Fibroblast of pulmonary artery (primary cell): ENCODE data around the gene CNEP1R1.

ENCODE experiments used
- DNase-seq: peaks from one replicate; pipeline ENCODE4 v3.0.0-alpha.2; 2010; ENCODE audit warnings: low read depth
- H3K4me3 ChIP-seq: replicated peaks from 2 replicates; pipeline ENCODE4 v1.5.1; 2011; ENCODE audit warnings: low read depth, mild to moderate bottlenecking, control low read depth, low read length, moderate library complexity
- TF ChIP-seq, protein P1 (sequence below): IDR thresholded peaks from 2 replicates; pipeline ENCODE4 v1.5.1; 2011; ENCODE audit warnings: mild to moderate bottlenecking, control low read depth, low read length, inconsistent platforms; ENCODE audit errors: missing control alignments

CNEP1R1 gene

DNA sequence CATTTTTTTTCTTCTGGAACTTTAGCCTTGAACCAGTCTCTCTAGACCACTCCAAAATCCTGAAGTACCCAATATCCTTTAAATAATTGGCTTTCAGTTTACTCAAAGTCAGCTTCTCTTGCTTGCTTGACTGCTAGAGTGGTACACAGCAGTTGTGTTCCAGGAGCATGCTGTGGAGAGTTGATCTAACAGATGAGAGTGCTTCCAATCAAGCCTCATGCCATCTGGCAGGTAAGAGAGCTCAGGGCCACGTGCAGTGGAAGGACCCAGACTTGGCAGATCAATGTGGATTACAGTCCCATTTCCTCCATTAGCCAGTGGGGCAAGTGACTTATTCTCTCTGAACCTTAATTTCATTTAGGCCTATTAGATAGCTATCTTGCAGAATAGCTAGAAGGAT is 15.7 kb downstream of the CNEP1R1 start:
- no peak for DNase-seq
- TF ChIP-seq, protein P1, sequence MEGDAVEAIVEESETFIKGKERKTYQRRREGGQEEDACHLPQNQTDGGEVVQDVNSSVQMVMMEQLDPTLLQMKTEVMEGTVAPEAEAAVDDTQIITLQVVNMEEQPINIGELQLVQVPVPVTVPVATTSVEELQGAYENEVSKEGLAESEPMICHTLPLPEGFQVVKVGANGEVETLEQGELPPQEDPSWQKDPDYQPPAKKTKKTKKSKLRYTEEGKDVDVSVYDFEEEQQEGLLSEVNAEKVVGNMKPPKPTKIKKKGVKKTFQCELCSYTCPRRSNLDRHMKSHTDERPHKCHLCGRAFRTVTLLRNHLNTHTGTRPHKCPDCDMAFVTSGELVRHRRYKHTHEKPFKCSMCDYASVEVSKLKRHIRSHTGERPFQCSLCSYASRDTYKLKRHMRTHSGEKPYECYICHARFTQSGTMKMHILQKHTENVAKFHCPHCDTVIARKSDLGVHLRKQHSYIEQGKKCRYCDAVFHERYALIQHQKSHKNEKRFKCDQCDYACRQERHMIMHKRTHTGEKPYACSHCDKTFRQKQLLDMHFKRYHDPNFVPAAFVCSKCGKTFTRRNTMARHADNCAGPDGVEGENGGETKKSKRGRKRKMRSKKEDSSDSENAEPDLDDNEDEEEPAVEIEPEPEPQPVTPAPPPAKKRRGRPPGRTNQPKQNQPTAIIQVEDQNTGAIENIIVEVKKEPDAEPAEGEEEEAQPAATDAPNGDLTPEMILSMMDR, result no peak

DNA sequence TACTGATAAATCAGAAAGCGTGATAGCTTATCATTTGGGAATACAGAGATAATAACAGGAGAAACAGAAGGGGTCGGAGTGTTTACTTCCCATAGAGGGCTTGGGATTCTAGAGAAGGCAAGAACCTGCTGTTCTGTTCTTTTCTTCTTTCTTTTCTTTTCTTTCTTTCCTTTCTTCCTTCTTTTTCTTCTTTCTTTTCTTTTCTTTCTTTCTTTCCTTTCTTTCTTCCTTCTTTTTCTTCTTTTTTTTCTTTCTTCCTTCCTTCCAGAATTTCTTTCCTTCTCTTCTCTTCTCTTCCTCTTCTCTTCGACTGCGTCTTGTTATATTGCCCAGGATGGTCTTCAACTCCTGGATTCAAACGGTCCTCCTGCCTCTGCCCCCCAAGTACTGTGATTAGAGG is 18.3 kb downstream of the CNEP1R1 start:
- TF ChIP-seq, protein P1, result no peak
- H3K4me3 ChIP-seq, result no peak overlapping the region
- no peak for DNase-seq

More for the DNA sequence above, 15.7 kb downstream of the CNEP1R1 start:
- no peak overlapping the region for H3K4me3 ChIP-seq

DNA sequence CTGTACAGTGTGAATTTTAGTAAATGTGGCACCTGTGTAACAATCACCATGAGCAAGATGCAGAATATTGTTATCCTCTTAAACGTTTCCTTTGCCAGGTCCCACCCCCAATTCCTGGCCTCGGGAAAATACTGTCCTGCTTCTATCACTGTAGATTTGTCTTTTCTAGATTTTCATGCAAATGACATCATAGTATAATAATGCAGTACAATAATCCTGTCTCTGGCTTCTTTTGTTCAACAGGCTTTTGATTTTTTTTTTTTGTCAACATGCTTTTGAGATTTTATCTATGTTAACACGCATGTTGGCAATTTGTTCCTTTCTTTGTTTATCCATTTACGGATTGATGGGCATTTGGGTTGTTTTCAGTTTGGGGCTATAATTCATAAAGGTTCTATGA is 20.4 kb downstream of the CNEP1R1 start:
- DNase-seq, result no peak
- TF ChIP-seq, protein P1, result no peak
- H3K4me3 ChIP-seq, result no peak overlapping the region

DNA sequence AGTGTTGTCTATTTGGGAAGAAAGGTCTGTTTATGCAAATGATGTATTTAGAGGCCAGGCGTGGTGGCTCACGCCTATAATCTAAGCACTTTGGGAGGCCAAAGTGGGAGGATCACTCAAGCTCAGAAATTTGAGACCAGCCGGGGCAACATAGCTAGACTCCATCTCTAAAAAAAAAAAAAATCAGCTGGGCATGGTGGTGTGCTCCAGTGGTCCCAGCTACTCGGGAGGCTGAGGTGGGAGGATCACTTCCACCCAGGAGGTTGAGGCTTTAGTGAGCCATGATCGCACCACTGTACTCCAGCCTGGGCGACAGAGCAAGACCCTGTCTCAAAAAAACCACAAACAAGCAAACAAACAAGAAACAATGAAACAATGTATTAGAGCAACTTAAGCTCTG is 21.8 kb downstream of the CNEP1R1 start:
- no peak for DNase-seq
- H3K4me3 ChIP-seq, result no peak overlapping the region
- TF ChIP-seq, protein P1, result no peak

DNA sequence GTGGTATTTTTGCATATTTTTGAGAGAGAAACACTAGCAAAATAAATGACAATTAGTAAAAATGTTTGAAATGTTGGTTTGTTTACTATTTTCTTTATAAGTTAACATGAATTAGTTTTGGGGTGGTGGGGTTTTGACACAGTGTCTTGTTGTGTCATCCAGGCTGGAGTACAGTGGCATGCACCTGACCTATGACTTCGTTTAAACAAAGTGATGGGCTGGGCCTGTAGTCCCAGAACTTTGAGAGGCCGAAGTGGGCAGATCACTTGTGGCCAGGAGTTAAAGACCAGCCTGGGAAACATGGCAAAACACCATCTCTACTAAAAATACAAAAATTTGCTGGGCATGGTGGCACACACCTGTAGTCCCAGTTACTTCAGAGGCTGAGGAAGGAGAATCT is 22.8 kb downstream of the CNEP1R1 start:
- no peak for DNase-seq
- no peak overlapping the region for H3K4me3 ChIP-seq
- TF ChIP-seq, protein P1, result no peak

DNA sequence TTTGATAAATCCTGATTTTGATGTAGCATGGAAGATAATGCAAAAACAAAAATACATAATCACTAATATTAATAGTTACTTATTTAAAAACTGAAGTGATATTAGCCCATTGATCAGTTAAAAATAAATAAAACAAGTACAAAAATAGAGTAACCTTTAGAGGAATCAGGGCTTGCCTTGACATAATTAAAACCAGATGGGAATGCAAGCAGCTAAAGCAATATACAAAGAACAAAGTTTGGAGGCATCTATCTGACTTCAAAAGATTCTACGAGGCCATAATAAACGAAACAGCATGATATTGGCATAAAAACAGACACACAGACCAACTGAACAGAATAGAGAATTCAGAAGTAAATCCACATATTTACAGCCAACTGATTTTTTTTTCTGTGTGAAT is 25.8 kb downstream of the CNEP1R1 start:
- TF ChIP-seq, protein P1, result no peak
- no peak overlapping the region for H3K4me3 ChIP-seq
- no peak for DNase-seq

DNA sequence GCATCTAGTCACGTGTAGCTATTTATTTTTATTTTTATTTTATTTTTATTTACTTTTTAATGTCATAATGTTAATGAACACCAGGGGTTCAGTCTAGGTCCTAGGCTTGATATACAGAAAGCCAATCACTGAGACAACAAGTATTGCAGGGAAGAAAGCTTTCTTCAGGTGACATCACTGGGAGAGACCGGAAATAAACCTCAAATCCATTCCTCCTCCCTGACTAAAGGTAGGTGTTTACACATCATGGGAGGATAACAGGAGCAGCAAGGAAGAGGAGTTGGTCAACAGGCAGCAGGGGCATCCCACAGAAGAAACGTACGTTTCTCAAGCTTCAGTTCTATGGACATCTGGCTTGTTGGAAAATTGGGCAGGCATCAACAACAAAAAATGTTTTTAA is 31.2 kb downstream of the CNEP1R1 start:
- TF ChIP-seq, protein P1, result no peak
- no peak overlapping the region for H3K4me3 ChIP-seq
- no peak for DNase-seq
